NCI-H748 (cell line): ENCODE data around the gene S100A7.
"Not testable (repeated sequence)": the region's sequence is repeated elsewhere in the genome, so short reads cannot be mapped to it uniquely, and the experiment has no call there.

Experiments
- DNase-seq: peaks from one replicate; lab custom pipeline; 2025; ENCODE audit not compliant: unreplicated experiment; lab: John Stamatoyannopoulos, UW

Gene S100A7

DNA sequence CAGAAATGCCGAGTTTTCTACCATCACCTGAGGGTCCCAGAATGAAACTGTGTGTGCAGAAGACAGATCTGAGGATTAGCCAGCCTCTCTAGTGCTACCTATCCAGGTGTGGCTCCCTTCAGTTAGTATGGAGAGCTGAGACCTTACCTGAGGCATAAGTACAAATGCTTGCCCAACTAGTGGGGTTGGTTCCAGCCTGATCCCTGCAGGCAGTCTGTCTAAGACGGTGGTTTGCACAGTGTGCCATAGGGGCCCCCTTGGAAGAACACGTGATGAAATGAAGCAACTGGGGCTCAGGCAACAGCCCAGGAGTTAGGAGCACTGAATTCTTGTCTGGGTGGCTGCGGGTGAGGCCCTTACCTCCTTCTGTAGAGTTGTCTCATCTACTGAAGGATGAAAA lies 28.5 kb downstream of the S100A7 start:
- no peak for DNase-seq

GRCh38 chr1:153431427-153431826 lies 29.0 kb downstream of the S100A7 start:
- DNase-seq: no peak

- no peak for DNase-seq
These were observed 29.4 kb downstream of the S100A7 start for GRCh38 chr1:153431002-153431401.

- no peak for DNase-seq
These were observed 29.9 kb downstream of the S100A7 start for GRCh38 chr1:153430561-153430960.

DNA sequence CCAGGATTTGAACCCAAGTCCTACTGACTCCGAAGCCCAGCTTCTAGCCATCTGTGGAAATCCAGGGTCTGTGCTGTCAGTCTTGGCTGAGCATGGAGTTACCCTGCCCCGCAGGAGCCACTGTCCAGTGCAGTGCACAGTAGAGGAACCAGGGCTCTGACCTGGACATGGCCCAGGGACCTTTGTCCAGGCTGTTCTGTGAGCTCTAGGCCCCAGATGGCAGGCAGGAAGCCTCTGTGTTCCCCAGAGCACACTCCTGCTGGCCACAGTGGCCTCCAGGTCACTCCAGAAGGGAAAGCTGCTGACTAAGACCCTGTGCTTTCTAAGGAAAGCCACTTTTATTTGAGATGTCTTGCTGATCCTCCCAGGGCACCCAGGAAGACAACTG lies 30.3 kb downstream of the S100A7 start:
- DNase-seq: no peak

DNA sequence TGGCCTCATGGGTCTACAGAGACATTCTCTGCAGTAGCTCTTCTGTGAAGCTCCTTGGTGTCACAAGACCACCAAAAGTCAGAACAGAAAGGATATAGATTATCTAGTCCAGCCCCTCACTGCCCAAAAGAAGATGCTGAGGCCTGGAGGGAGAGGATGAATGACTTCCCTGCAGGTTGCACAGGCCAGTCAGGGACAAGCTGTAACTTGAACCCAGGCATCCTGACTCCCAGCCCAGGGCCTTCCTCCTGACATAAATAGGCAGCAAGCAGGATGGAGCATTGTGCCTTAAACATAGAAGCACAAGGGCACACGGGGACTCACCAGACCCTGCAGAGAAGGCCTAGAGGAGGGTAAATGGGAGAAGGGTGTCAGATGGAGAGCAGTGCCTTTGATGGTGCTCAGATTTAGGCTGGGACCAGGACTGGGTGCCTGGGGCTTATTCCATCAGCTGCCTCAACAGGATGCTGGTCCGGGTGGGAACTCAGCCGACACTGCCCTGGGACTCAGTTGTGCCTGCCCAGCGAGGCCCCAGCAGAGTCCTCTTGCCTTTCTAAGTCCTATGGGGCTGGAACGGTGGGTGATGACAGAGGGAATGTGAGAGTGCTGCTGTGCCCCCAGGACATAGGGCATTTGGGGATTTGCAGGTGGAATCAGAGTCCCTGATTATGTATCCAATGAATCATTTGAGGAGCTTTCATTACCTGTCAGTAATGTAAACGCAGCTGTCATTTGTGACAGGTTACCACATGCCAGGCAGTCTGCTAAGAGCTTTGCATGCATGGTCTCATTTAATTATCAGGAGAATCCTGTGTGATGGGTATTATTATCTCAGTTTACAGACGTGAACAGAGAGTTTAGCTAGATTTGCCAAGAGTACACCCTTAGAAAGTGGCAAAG lies 30.9 kb downstream of the S100A7 start:
- DNase-seq: peak; percentile 95

- DNase-seq: peak; percentile 47
These were observed 31.7 kb downstream of the S100A7 start for GRCh38 chr1:153428791-153429190.

DNA sequence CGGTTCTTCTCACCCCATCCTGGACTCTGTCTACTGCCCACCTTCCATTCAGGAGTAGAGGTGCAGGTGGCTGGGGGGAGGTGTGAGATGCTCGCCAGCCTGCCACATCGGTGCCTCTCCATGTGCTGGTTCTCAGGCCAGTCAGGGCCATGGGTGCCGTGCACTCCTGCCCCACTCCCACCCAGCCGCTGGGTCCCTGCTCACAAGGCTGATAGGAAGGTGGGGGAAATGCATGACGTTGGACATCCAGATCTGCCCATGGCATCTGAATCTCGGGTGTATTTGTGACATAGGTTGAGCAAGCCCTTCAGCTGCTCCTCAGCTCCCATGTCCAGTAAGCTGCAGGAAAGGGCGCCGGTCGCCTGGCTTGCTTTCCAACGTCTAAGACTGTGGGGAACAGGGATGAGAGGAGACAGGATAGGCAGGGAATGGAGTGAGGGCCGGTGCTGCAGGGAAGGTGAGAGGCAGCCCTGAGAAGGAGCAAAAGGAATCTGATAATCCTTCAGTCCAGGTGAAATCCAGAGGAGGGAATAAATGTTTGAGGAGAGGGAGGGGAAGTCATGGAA lies 32.3 kb downstream of the S100A7 start:
- DNase-seq: no peak

- DNase-seq: no peak
These were observed 33.6 kb downstream of the S100A7 start for GRCh38 chr1:153426809-153427208.

- DNase-seq: no peak
These were observed 37.9 kb downstream of the S100A7 start for GRCh38 chr1:153422450-153423068.

- DNase-seq: no peak
These were observed 40.1 kb downstream of the S100A7 start for GRCh38 chr1:153420306-153420705.

DNA sequence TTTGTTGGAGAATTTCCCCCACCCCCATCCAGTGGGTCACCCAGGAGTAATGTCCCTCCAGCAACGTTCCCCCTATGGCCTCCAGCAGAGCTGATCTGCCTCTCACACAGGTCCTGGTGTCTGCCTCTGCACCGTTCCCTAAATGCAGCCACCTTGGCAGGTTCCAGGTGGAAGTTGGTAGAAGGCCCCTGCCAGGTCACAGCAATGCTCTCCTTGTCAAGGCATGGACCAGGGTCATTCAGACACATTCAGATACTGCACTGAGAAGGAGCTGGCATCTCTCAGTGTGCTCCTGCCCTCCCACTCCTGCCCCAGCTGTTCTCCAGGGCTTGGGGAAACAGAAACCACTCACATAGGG lies 41.0 kb downstream of the S100A7 start:
- DNase-seq: not testable (repeated sequence)

DNA sequence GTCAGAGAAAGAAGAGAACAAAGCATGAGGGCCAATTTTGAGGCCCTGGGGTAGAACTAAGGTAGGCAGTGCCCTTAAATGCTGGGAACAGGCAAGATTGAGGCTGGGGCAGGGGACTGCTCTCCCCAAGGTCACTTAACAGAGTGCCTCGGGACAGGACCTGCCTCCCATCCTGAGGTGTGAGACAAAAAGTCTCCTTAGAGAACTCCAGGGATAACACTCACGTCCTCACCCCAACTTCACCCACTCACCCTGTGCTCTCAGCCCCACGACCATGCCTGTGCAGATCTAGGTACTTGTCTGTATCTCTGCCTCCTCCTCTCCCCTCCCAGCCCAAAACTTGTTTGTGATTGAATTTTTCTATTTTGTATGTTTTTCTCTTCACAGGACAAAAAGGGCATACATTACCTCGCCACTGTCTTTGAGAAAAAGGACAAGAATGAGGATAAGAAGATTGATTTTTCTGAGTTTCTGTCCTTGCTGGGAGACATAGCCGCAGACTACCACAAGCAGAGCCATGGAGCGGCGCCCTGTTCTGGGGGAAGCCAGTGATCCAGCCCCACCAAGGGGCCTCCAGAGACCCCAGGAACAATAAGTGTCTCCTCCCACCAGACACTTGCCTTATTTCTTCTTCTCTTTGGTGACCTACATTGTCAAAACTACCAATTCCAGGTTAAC lies 41.6 kb downstream of the S100A7 start:
- not testable (repeated sequence) for DNase-seq

DNA sequence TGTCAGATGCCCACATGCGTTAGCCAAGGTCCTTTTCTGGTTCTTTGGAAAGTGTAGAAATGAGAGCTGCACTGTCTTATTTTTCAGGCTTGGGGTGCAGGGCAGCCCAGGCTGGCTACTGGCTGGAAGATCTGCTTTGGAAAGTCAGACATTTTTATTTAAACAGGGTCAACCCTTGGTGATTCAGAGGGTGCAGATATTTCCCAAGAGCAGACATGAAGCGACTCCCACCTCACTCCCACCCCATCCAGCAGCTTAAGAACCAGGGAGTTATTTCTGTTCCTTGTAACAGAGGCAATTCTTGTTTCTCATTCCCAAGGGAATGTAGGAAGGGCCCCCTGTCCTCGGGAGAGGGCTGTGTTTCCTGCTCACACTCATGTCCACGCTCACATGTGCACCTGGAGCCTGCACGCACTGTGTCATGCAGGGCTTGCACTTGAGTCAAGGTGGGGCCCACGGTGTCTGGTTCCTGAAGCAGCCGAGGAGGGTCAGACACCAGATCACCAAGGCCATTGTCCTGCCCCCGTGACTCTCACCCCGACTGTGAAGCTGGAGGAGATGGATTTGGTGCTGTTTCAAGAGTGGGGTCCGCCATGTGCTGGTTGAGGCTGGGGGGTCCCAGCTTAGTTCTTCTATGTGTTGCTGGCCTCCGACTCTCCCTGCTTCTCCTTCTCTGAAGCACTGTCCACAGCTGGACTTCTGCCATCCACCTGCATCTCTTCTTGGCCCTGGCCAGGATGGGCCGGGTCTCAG lies 43.1 kb downstream of the S100A7 start:
- DNase-seq: no peak

- DNase-seq: no peak
These were observed 44.4 kb downstream of the S100A7 start, which contains the start of gene S100A7A for GRCh38 chr1:153415850-153416570. Gene S100A7A, plus strand, starts transcription at chr1:153416520. Its CDS starts 1,563 bp downstream, at chr1:153418083.

DNA sequence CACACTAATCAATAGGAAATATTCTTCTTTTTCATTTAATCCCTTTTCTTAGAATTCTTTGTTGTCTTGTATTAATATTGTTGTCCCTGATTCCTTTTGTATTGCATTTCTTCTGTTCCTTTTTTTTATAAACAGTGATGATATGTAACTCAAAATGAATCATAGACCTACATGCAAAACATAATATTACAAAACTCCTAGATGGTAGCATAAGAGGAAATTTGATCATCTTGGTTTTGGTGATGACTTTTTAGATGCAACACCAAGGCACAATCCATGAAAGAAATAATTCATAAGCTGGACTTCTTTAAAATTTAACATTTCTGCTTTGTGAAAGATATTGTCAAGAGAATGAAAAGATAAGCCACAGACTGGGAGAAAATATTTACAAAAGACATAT lies 46.5 kb downstream of the S100A7 start:
- not testable (repeated sequence) for DNase-seq
